Endothelial cell of umbilical vein (primary cell): ENCODE data around the gene MED22. TPM values are rescaled to one million over a fixed set of nuclear protein-coding genes. Genes with fewer than 3 reads are reported as not detected.

Source experiments
- BruUV-seq: library from RNA; stranded (reverse); fragments of 400-500 nt; replicated peaks from 2 replicates; lab custom pipeline; 2021; lab: Mats Ljungman, UMichigan
- CTCF ChIA-PET: fragments of 300-600, 350-600 bp; sonication (Branson Sonifier 250); formaldehyde crosslinking; loops from one replicate; lab custom pipeline; 2021; ENCODE audit warnings: antibody characterized with exemption, inconsistent platforms; lab: Charles Lee
- POLR2A ChIA-PET: fragments of 300-600, 350-600 bp; sonication (Branson Sonifier 250); formaldehyde crosslinking; loops from one replicate; lab custom pipeline; 2021; ENCODE audit warnings: antibody characterized with exemption, inconsistent platforms; lab: Charles Lee
- DNase-seq: peaks from one replicate; pipeline ENCODE4 v3.0.0-alpha.2; 2011; ENCODE audit warnings: low read depth, low spot score
- FAIRE-seq: peaks from 2 replicates; lab custom pipeline; 2011; peaks lifted over from hg19 to GRCh38; lab: Jason Lieb, UNC
- H2AFZ ChIP-seq: 2 replicates; pipeline ENCODE4 v1.6.0; 2012; ENCODE audit warnings: low read depth, low read length, control low read depth, inconsistent platforms
- H3K27ac ChIP-seq: 2 replicates; pipeline ENCODE4 v1.5.1; 2011; ENCODE audit warnings: low read depth, mild to moderate bottlenecking, control low read depth, low read length, moderate library complexity; ENCODE audit not compliant: insufficient read depth
- H3K27me3 ChIP-seq, 2 experiments: 2 replicates each; pipeline versions ENCODE4 v1.6.0 to v1.6.1; 2011; ENCODE audit warnings: low read length in 2 of 2, mixed read lengths in 1 of 2; ENCODE audit not compliant: control insufficient read depth in 2 of 2, insufficient read depth in 2 of 2
- H3K36me3 ChIP-seq, 2 experiments: 2 replicates in 1 of 2; 3 replicates in 1 of 2; pipeline ENCODE4 v1.5.1; 2011; ENCODE audit warnings: low read length in 2 of 2, mild to moderate bottlenecking in 1 of 2, moderate library complexity in 1 of 2; ENCODE audit not compliant: control insufficient read depth in 2 of 2, insufficient read depth in 2 of 2; ENCODE audit errors: extremely low read depth in 1 of 2
- H3K4me1 ChIP-seq: 3 replicates; pipeline ENCODE4 v1.5.1; 2011; ENCODE audit warnings: mild to moderate bottlenecking, low read length; ENCODE audit not compliant: control insufficient read depth, insufficient read depth; ENCODE audit errors: extremely low read depth
- H3K4me2 ChIP-seq: 2 replicates; pipeline ENCODE4 v1.6.1; 2011; ENCODE audit warnings: low read length, control low read depth, mixed read lengths; ENCODE audit not compliant: insufficient read depth
- H3K4me3 ChIP-seq, 3 experiments: fragments of 200-600 bp in 1 of 3; sonication (generic), shearing (Covaris generic) in 1 of 3; replicated peaks in 1 of 3; 2 replicates each; pipeline ENCODE4 v1.5.1; 2011 to 2016; ENCODE audit warnings: control low read depth in 3 of 3, low read length in 3 of 3, mild to moderate bottlenecking in 2 of 3, inconsistent platforms in 1 of 3, low read depth in 1 of 3, moderate library complexity in 1 of 3; ENCODE audit not compliant: insufficient read depth in 1 of 3
- H3K79me2 ChIP-seq: 2 replicates; pipeline ENCODE4 v1.6.0; 2012; ENCODE audit warnings: low read length, inconsistent platforms; ENCODE audit not compliant: control insufficient read depth, insufficient read depth
- H3K9ac ChIP-seq: replicated peaks from 2 replicates; pipeline ENCODE3; 2011; ENCODE audit warnings: low read length, control low read depth; ENCODE audit not compliant: insufficient read depth; ENCODE audit errors: extremely low read depth
- H3K9me1 ChIP-seq: replicated peaks from 3 replicates; pipeline ENCODE4 v1.6.0; 2011; ENCODE audit warnings: mild to moderate bottlenecking, low read length; ENCODE audit not compliant: control insufficient read depth, insufficient read depth; ENCODE audit errors: extremely low read depth
- H3K9me3 ChIP-seq: replicated peaks from 2 replicates; pipeline ENCODE4 v1.5.1; 2012; ENCODE audit warnings: low read length, inconsistent platforms; ENCODE audit not compliant: control insufficient read depth, insufficient read depth
- H4K20me1 ChIP-seq: replicated peaks from 2 replicates; pipeline ENCODE3; 2011; ENCODE audit warnings: mild to moderate bottlenecking, low read length; ENCODE audit not compliant: control insufficient read depth, insufficient read depth; ENCODE audit errors: extremely low read depth
- EZH2 ChIP-seq: IDR thresholded peaks from 2 replicates; pipeline ENCODE4 v1.6.1; 2012; ENCODE audit warnings: borderline replicate concordance, low read depth, mild to moderate bottlenecking, moderate library complexity, low read length, inconsistent platforms; ENCODE audit not compliant: severe bottlenecking
- FOS ChIP-seq: IDR thresholded peaks from 2 replicates; pipeline ENCODE4 v1.6.1; 2011; ENCODE audit warnings: mild to moderate bottlenecking, low read length, moderate library complexity, borderline replicate concordance; ENCODE audit not compliant: insufficient read depth
- JUN ChIP-seq: IDR thresholded peaks from 2 replicates; pipeline ENCODE4 v1.6.1; 2011; ENCODE audit warnings: borderline replicate concordance, low read depth; ENCODE audit not compliant: insufficient read length, insufficient read depth
- MYC ChIP-seq: IDR thresholded peaks from one replicate; pipeline ENCODE4 v1.6.1; 2011; ENCODE audit warnings: mild to moderate bottlenecking, low read depth, low read length
- POLR2A ChIP-seq: IDR thresholded peaks from 2 replicates; pipeline ENCODE4 v1.6.1; 2012; ENCODE audit warnings: low read depth, mild to moderate bottlenecking, control low read depth, low read length
- POLR2AphosphoS5 ChIP-seq: IDR thresholded peaks from 2 replicates; pipeline ENCODE4 v1.6.1; 2012; ENCODE audit warnings: low read depth, mild to moderate bottlenecking, control low read depth, low read length, moderate library complexity; ENCODE audit not compliant: insufficient read depth
- dilution Hi-C: fragments of 300-500 bp; cut with MboI; formaldehyde crosslinking; loops from one replicate; pipeline ENCODE4 v1.15.0; 2019; ENCODE audit warnings: low sequenced_read_pairs; ENCODE audit not compliant: extremely low pct_ligation_motif_present
- intact Hi-C: fragments of 100-400 bp; cut with micrococcal nuclease; formaldehyde crosslinking; loops from one replicate; pipeline ENCODE4 v1.10.0; 2022
- polyA plus RNA-seq, 4 experiments: library from polyadenylated mRNA; depleted of rRNA in 3 of 4; stranded (reverse) in 3 of 4; unstranded in 1 of 4; fragments of >200 nt; gene quantifications; 2 replicates each; pipeline versions ENCODE4 v1.2.1 to v1.2.3, GENCODE V29; 2011 to 2012; ENCODE audit warnings: missing spikeins in 1 of 4
- total RNA-seq: library from RNA; stranded (reverse); gene quantifications from 2 replicates; pipeline ENCODE4 v1.2.3, GENCODE V29; 2021
- TF ChIP-seq, protein P1 (sequence below): IDR thresholded peaks from 2 replicates; pipeline ENCODE4 v1.6.1; 2011; ENCODE audit not compliant: insufficient read depth, insufficient read length

The MED22 gene
- total and polyA plus RNA-seq, 2 donors (not counting 3 experiments of a cell fraction or from before 2014, with no cell fraction given) = 25.7 to 27.4 TPM

DNA sequence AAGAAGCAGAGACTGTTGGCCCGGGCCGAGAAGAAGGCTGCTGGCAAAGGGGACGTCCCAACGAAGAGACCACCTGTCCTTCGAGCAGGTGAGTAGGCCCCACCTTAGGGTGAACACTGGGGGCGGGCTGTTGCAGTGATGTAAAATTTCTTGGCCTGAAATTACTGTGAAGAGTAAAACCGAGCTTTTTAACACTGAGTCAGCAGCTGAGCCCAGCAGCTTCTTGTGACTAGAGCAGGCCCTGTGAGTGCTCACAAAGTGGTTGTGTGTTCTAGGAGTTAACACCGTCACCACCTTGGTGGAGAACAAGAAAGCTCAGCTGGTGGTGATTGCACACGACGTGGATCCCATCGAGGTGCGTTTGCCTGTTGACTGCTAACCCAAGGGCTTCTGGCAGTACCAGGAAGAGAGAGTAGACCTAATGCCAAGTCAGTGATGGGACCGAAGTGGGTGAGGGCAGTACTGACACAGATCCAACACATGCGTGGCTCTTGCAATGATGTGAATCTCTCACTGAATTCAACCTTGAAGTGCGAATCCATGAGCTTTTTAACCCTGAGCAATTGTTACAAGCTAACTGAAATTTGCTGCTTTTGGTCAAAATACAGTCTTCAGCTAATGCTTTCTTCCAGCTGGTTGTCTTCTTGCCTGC lies 2.2 kb upstream of the MED22 start:
- H4K20me1 ChIP-seq = no peaks in the 10 kb centered on the region
- peak overlapping the region; percentile 93 for H3K4me2 ChIP-seq
- peaks cover 14% of the 10 kb centered on the region for H3K4me1 ChIP-seq
- H3K79me2 ChIP-seq = peaks cover 40% of the 10 kb centered on the region
- peaks cover 15 to 34% of the 10 kb centered on the region in 2 experiments for H3K36me3 ChIP-seq
- H2AFZ ChIP-seq = no peak overlapping the region
- no TSS peak for BruUV-seq
- FAIRE-seq = no peak
- no peaks in the 10 kb centered on the region for H3K27me3 ChIP-seq
- peak overlapping the region in 1 of 3 experiments; percentile 84 for H3K4me3 ChIP-seq
- H3K9me1 ChIP-seq = no peaks in the 10 kb centered on the region
- dilution Hi-C loops (no loop called here), intact Hi-C loops (loop anchor here (5.0 kb wide), 1 partner anchor 163 kb away; no protein-coding TSS in a partner anchor)
- no peak for DNase-seq
- peak overlapping the region; percentile 98 for H3K9ac ChIP-seq
- TF ChIP-seq EZH2 (no peak), JUN (no peak), POLR2A (peak; percentile 25), MYC (no peak), POLR2AphosphoS5 (no peak), FOS (no peak)
- TF ChIP-seq, protein P1, sequence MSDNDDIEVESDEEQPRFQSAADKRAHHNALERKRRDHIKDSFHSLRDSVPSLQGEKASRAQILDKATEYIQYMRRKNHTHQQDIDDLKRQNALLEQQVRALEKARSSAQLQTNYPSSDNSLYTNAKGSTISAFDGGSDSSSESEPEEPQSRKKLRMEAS = no peak
- ChIA-PET POLR2A (interaction anchor here (0.8 kb wide), 1 partner anchor 19 kb away, joined by 3 read pairs; no protein-coding TSS in a partner anchor), CTCF (interaction anchor here (0.6 to 1.4 kb wide), 2 partner anchors 24 to 1992 kb away, joined by 3 read pairs; no protein-coding TSS in a partner anchor)
- no peaks in the 10 kb centered on the region for H3K9me3 ChIP-seq
- no peak overlapping the region for H3K27ac ChIP-seq
